NB4 (cell line): ENCODE results near the gene SMO.

Experiments used
- CTCF ChIP-seq: IDR thresholded peaks from one replicate; pipeline ENCODE4 v1.5.1; 2012; ENCODE audit warnings: low read depth, low read length
- POLR2A ChIP-seq: IDR thresholded peaks from 2 replicates; pipeline ENCODE4 v1.6.1; 2011; ENCODE audit warnings: mild to moderate bottlenecking; ENCODE audit not compliant: insufficient read length; ENCODE audit errors: extremely low read depth
- TF ChIP-seq, protein P1 (sequence below): IDR thresholded peaks from 2 replicates; pipeline ENCODE4 v1.6.1; 2011; ENCODE audit warnings: low read depth, low read length

DNA sequence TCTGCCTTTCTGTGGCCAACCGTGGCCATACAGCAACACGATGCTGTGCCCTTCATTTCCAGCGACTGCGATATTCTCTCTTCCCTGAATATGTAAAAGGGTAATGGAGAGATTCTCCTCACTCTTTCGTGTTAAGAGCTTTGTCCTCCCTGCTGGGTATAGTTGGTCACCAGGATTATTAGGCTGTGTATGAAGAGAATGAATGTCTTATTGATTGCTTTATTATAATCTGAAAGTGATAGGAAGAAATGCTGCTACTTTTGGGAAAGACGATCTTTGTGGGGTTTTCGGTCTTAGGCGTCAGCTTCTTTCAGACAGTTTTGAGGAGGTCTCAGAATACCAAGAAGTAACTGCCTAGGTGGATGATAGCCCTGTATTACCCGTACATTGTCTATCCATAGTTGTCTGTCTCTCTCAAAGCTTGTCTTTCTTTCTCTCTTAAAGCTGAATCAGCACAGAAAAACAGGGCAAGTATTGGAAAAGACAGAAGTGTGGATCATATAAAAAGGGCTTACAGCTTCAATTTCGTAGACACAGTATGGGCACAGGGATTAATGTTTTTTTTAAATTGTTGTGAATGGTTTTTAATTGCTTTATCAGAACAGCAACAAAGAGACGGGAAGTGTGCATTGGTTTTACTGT is 37.6 kb downstream of the SMO start:
- TF ChIP-seq CTCF, result no peak
- no peak for TF ChIP-seq POLR2A
- TF ChIP-seq, protein P1, sequence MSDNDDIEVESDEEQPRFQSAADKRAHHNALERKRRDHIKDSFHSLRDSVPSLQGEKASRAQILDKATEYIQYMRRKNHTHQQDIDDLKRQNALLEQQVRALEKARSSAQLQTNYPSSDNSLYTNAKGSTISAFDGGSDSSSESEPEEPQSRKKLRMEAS, result no peak
